ENCODE data around the gene SHISA5.

- TF ChIP-seq USF2 (CRISPR knock-in tag; IDR thresholded peaks at IDR 0.05), result no peak
- no peak for TF ChIP-seq ATF6 (CRISPR knock-in tag; IDR thresholded peaks at IDR 0.05)
- TF ChIP-seq FOXP4 (CRISPR knock-in tag; IDR thresholded peaks at IDR 0.05), result no peak
- no peak for TF ChIP-seq CTCF (IDR thresholded peaks at IDR 0.05)
- no peak for TF ChIP-seq ESRRA (CRISPR knock-in tag; IDR thresholded peaks at IDR 0.05; ENCODE audit: borderline replicate concordance)
- no peak for TF ChIP-seq CREB1 (CRISPR knock-in tag; IDR thresholded peaks at IDR 0.05)
- no peak for TF ChIP-seq TEAD1 (CRISPR knock-in tag; IDR thresholded peaks at IDR 0.05)
- no peak for TF ChIP-seq SP1 (CRISPR knock-in tag; conservative IDR thresholded peaks at IDR 0.05)
- no peak for TF ChIP-seq GABPB1 (CRISPR knock-in tag; IDR thresholded peaks at IDR 0.05)
- TF ChIP-seq ZNF317 (CRISPR knock-in tag; IDR thresholded peaks at IDR 0.05; ENCODE audit: borderline replicate concordance, low read depth), result no peak
These were observed 24.8 kb upstream of the SHISA5 start for GRCh38 chr3:48528754-48529153.
